NB4 (cell line): ENCODE results near the gene NPAS3.

ENCODE experiments used
- DNase-seq: peaks from one replicate; pipeline ENCODE4 v3.0.0; 2010; ENCODE audit warnings: low read depth
- H3K4me3 ChIP-seq: one replicate; pipeline ENCODE4 v1.5.1; 2011; ENCODE audit warnings: mild to moderate bottlenecking, low read depth, low read length, moderate library complexity
- CTCF ChIP-seq: IDR thresholded peaks from one replicate; pipeline ENCODE4 v1.5.1; 2012; ENCODE audit warnings: low read depth, low read length
- MAX ChIP-seq: IDR thresholded peaks from 2 replicates; pipeline ENCODE4 v1.6.1; 2011; ENCODE audit warnings: low read depth, low read length
- MYC ChIP-seq: IDR thresholded peaks from 2 replicates; pipeline ENCODE4 v1.6.1; 2011; ENCODE audit warnings: low read depth, low read length
- POLR2A ChIP-seq: IDR thresholded peaks from 2 replicates; pipeline ENCODE4 v1.6.1; 2011; ENCODE audit warnings: mild to moderate bottlenecking; ENCODE audit not compliant: insufficient read length; ENCODE audit errors: extremely low read depth

NPAS3 gene

GRCh38 chr14:33460164-33460563 is 521.5 kb downstream of the NPAS3 start:
- no peak for TF ChIP-seq MAX
- TF ChIP-seq MYC, result no peak
- TF ChIP-seq CTCF, result no peak
- TF ChIP-seq POLR2A, result no peak
- no peak for DNase-seq
- no peak overlapping the region for H3K4me3 ChIP-seq

- TF ChIP-seq CTCF (no peak), MYC (no peak), POLR2A (no peak), MAX (no peak)
- H3K4me3 ChIP-seq, result no peak overlapping the region
- DNase-seq, result no peak
Observed at GRCh38 chr14:33461036-33461435, 522.4 kb downstream of the NPAS3 start.

GRCh38 chr14:33463731-33464130 is 525.1 kb downstream of the NPAS3 start:
- H3K4me3 ChIP-seq, result no peak overlapping the region
- no peak for TF ChIP-seq MYC
- no peak for TF ChIP-seq MAX
- no peak for TF ChIP-seq POLR2A
- TF ChIP-seq CTCF, result no peak
- DNase-seq, result no peak

- TF ChIP-seq MYC (no peak), MAX (no peak), CTCF (no peak), POLR2A (no peak)
- no peak overlapping the region for H3K4me3 ChIP-seq
- DNase-seq, result no peak
Observed at GRCh38 chr14:33464254-33464962, 525.7 kb downstream of the NPAS3 start.

- TF ChIP-seq MAX (no peak), POLR2A (no peak), MYC (no peak), CTCF (no peak)
- no peak overlapping the region for H3K4me3 ChIP-seq
- no peak for DNase-seq
Observed at GRCh38 chr14:33465846-33466700, 527.4 kb downstream of the NPAS3 start.
